Stimulated activated CD4-positive, alpha-beta T cell treated with anti-CD3 and anti-CD28 coated beads, Interleukin-15, amount 100 ng/mL, for 48 hours (primary cell): ENCODE measurements around the gene ARRB2.

Experiments
- DNase-seq, 2 donors: peaks; one replicate each; pipeline ENCODE4 v3.0.0-alpha.2; 2020; ENCODE audit warnings: low read depth in 2 of 2

ARRB2 gene

GRCh38 chr17:4725646-4726310 is 15.3 kb downstream of the ARRB2 start:
- no peak for DNase-seq

DNA sequence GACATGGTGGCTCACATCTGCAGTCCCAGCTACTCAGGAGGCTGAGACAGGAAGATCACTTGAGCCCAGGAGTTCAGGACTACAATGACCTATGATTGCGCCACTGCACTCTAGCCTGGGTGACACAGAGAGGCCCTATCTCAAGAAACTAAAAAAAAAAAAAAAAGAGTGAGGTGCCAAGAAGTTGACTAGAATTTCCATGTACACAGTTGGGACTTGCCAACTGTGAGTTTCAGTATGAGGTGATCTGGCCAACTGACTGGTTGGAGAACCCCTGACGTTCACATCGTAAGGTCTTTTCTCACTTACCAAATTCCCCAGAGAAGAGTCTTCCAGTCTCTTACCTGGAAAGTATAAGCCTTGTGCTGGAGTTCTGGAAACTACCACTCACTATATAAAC is 17.7 kb downstream of the ARRB2 start:
- no peak for DNase-seq

DNA sequence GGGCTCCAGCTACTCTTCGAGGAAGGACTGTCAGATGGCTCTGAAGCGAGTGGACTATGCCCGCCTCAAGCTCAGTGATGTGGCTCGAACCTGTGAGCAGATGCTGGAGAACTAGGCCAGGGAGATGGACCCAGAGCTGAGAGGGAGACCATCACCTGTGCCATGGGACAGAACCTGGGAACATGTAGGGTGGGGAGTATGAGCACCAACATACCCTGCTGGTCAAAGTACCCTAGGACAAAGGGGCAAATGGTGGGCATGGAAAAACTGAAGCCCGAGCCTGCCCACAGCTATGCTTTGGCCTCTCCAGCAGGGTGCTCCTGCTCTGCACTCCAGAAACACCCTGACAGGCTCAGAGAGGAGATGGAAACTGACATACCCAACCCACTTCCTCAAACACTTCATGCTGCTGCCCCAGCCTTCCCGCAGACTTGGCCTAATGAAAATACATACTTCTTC is 22.7 kb downstream of the ARRB2 start:
- no peak for DNase-seq

DNA sequence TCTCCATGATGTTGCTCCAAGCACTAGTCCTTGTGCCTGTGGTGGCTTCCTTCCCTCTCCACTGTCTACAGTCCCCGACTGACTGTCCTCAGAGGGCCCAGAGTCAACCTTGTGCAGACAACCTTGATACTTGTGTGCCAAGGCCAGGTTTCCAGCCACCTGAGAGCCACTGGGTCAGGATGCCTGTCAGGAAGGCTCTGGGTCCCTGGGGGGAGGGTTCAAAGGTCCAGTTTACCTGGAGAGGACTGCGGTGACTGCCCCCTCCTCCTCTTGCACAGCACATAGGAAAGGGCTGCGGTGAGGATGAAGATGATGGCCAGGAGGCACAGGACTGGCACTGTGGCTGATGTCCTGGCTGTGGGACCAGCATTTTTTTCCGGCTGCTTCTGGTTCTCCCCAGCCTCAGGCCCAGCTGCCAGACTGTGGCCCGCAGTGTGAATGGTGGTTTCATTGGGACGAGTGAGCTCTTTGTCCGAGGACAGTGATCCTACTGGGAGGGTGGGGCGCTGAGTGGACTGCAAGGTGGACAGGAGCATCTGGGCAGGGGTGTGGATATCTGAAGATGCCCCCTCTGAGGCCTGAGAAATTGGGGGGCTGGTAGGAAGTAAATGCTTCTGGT is 24.5 kb downstream of the ARRB2 start:
- DNase-seq: no peak

GRCh38 chr17:4735876-4736651 is 25.6 kb downstream of the ARRB2 start:
- DNase-seq: no peak

DNA sequence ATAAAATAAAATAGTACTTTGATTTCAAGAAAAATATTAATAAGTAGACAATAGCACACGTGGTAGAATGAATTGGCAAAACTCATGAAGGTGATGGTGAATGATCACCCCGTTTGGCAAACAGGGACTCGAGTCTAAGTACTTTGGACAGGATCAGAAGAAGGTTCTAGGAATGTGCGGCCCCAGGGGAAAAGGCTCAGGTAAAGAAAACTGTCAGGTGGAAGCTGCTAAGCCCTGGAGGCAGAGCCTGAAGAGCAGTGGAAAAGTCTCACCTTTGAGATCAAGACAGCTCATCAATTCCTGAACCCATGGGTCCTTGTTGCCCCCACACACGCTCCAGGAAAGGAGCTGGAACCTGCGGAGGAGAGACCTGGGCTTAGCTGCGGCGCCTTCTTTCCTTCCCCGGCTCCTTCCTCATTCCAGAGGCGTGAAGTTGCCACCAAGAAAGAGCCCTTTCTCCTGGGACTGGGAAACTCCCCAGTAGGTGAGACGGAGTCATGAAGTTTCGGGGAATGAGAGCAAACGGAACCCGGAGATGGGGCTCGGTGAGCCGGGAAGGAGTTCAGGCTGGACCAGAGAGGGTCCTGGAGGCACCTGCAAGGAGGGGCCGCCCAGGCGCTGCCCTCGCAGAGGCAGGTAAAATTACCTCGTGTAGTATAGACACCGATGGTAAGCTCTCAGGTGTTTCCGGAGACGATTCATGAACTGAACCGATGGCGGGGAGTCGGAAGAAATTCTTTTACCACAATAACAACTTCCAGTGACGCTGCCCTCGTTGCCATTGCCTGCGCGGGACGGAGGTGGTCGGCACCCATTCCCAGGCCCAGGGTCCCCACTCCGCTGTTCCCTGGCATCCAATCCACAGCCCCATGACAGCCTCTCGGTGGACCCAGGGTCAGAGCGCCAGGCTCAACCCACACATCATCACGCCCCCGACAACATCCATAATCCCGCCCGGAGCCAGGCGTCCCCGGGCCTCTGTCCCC is 28.0 kb downstream of the ARRB2 start:
- DNase-seq: no peak

DNA sequence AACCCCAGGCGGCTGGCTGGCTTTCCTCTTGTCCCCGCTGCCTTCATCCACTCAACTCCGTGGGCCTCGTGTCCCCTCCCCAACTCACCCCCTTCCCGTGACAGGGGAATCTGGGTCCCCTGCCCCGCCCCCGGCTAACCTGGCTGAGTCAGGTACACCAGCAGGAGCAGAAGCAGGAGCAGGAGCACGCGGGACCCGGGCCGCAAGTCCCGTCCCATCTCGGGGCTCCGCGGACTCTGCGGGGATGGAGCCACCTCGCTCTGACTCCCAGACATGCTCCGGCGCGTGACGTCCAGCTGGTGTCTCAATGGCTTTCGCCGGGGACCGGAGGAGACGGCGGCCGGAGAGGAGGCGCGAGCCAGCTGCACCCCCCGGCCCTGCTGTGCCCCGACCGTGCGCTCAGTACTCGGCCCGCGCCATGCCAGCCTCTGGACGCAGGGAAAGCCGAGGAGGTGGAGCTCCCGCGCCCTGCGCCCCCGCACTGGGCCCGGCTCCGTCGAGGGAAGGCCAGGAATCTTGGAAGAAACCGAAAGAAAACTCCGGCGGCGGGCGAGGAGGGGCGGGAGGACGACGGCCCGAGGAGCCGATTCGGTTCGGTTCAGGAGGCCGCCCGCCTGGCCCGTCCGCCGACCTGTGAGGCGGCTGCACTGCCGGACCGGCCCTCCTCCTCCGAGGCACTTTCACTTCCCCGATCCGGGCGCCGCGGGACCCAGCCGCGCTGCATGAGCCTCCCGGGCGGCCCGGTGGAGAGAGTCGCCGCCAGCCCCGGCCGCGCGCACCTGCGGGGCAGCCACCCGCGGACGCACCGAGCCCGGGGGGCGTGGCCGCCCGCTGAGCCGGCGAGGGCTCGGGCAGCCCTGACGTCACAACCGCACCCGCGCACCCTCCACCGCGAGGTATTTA is 28.9 kb downstream of the ARRB2 start, which contains the start of the genes CXCL16 and ZMYND15:
TSS of gene CXCL16 (minus strand) at position 807 of the 903 bp plus-strand sequence. CDS start at position 218, 589 bp downstream.
TSS of gene ZMYND15 (plus strand) at position 712 of the 903 bp plus-strand sequence. CDS start 716 bp downstream, outside the sequence.
- DNase-seq: no peak

GRCh38 chr17:4740025-4740351 is 29.6 kb downstream of the ARRB2 start:
- no peak for DNase-seq

DNA sequence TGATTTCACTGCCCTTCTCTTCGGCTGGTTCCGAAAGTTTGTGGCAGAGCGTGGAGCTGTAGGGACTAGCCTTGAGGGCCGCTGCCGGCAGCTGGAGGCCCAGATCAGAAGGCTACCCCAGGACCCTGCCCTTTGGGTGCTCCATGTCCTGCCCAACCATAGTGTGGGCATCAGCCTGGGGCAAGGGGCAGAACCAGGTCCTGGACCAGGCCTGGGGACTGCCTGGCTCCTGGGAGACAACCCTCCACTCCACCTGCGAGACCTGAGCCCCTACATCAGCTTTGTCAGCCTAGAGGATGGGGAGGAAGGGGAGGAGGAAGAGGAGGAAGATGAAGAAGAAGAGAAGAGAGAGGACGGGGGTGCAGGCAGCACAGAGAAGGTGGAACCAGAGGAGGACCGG is 30.2 kb downstream of the ARRB2 start:
- DNase-seq: no peak

DNA sequence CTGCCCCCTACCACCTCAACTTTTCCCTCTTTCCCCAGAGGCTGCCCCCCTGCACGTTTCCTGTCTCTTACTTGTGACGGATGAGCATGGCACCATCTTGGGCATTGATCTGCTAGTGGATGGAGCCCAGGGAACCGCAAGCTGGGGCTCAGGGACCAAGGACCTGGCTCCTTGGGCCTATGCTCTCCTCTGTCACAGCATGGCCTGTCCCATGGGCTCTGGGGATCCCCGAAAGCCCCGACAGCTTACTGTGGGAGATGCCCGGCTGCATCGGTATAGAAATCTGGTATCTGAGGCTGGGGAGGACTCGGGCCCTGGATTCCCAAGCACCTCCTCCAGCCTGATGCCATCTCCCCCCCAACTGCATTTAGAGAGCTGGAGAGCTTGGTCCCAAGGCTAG is 31.1 kb downstream of the ARRB2 start:
- no peak for DNase-seq

GRCh38 chr17:4742133-4742532 is 31.7 kb downstream of the ARRB2 start:
- no peak for DNase-seq

DNA sequence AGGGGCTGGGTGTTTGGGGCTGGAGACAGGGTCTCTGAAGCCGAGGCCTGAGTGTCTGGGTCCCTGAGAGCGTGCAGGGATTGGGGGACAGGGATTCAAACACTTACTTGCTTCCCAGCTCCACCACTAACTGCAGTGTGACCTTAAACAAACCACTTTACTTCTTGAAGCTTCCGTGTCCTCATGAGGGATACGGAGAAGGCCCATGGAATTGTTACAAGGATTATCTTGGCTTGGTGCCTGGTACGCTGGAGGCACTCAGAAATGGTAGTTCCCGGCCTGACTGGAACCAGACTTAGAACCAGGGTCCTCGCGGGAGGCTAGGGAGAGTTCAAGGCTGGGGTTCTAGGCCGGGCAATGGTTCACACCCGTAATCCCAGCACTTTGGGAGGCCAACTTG is 32.2 kb downstream of the ARRB2 start:
- no peak for DNase-seq

- no peak for DNase-seq
Observed at GRCh38 chr17:4743216-4743615, 32.8 kb downstream of the ARRB2 start.

DNA sequence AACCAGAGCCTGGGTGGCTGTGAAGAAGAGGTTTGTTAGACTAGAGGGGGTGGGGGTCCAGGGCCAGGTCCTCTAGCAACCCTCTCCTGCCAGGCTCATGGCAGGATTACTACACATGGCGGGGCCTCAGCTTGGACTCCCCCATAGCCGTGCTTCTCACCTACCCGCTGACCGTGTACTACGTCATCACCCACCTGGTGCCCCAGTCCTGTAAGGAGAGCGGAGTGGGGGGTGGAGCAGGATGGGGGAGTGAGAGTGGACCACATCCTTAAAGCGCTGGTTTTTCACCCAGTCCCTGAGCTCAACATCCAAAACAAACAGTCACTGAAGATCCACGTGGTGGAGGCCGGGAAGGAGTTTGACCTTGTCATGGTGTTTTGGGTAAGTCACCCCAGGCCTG is 33.5 kb downstream of the ARRB2 start:
- DNase-seq: no peak

DNA sequence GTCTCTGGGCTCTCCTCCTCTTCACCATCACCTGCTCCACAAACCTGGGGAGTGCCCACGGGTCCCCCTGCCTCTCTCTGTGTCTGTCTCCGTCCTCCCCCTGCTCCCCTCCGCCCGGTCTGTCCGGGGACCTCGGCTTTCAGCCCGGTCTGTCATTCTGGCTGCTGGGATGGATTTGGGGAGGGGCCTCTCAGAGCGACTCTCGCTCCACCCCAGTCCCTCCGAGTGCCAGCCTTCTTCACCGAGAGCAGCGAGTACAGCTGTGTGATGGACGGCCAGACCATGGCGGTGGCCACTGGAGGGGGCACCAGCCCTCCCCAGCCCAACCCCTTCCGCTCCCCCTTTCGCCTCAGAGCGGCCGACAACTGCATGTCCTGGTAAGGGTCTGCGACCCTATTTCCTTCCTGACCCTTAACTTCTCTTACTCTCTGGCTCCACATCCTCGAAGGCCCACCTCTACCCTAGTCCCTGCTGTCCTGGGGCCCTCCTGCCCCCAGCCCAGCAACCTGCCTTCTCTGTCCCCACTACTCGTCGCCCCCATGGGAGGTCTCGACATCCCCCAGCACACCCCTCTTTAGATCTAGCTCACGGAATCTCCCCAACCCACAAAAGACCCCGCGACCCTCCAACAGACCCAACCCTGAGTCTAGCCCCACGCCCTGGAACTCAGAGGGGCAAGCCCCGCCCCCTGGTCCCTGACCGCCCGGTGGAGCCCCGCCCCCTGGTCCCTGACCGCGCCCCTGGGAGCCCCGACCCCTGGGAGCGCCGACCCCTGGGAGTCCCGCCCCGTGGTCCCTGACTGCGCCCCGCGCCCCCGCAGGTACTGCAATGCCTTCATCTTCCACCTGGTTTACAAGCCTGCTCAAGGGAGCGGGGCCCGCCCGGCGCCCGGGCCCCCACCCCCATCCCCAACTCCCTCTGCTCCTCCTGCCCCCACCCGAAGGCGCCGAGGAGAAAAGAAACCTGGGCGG is 34.9 kb downstream of the ARRB2 start:
- DNase-seq: no peak

DNA sequence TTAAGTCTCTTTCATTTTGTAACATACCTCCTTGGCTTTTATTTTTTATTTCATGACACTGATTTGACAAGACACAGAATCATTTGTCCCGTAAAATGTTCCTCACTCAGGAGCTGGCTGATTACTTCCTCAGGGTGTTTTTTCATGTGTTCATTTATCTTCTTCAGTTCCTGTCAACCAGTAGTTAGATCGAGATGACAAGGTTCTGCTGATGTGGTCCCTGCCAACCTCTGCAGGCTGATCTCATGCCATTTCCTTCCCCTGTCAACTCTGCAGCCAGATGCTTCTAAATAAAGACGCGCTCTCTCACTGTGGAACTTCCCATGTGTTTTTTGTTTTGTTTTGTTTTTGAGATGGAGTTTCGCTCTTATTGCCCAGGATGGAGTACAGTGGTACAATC is 37.4 kb downstream of the ARRB2 start:
- no peak for DNase-seq

DNA sequence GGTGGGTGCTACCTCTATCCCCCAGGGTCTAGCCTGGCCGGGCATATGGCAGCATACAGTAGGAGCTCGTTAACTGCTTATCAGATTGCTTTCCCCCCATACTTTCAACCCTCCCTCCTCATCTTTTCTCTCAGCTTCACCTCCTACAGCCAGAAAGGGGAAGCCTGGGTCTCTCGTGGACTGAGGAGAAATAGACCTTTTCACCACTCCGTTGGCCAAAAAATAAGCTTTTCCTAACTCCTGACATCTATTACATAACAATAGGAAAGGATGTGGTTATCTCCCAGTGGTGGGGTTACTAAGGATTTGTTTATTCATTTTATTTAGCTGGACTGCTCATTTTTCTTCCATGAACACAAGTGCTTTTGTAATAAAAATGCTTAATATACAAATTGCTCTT is 38.3 kb downstream of the ARRB2 start:
- no peak for DNase-seq

GRCh38 chr17:4750606-4751005 is 40.2 kb downstream of the ARRB2 start:
- no peak for DNase-seq

- no peak for DNase-seq
Observed at GRCh38 chr17:4751932-4752331, 41.5 kb downstream of the ARRB2 start.
